HepG2 (cell line): Measurements from ENCODE around the gene LUC7L2. TPM values are rescaled to one million over a fixed set of nuclear protein-coding genes. Genes with fewer than 3 reads are reported as not detected.

ENCODE experiments used
- ATAC-seq: fragments of 200-7000 bp; cut with Tn5 transposase; 3 replicates; pipeline ENCODE4 v1.9.1; 2020; ENCODE audit warnings: mild to moderate bottlenecking, moderate library complexity
- BruUV-seq: library from RNA; stranded (reverse); fragments of 400-500 nt; replicated peaks from 2 replicates; lab custom pipeline; 2021; lab: Mats Ljungman, UMichigan
- CTCF ChIA-PET: fragments of 300-600 bp; formaldehyde crosslinking; extraction: SDS; loops from one replicate; lab custom pipeline; 2021; ENCODE audit warnings: low total read pairs, inconsistent platforms, low intra/inter-chr PET ratio; lab: Yijun Ruan, JAX
- POLR2A ChIA-PET: fragments of 350-600 bp; sonication (Branson Sonifier 250); formaldehyde crosslinking; loops from one replicate; lab custom pipeline; 2020; ENCODE audit warnings: antibody characterized with exemption, inconsistent platforms; lab: Yijun Ruan, JAX
- DNase-seq: peaks from one replicate; pipeline ENCODE4 v3.0.0-alpha.2; 2015; ENCODE audit warnings: low spot score
- FAIRE-seq: peaks from 3 replicates; lab custom pipeline; 2011; peaks lifted over from hg19 to GRCh38; lab: Jason Lieb, UNC
- H2AFZ ChIP-seq: one replicate; pipeline ENCODE4 v1.6.1; 2011; ENCODE audit warnings: low read length, inconsistent platforms
- H3K27ac ChIP-seq: fragments of 300-600 bp; 3 replicates; pipeline ENCODE4 v1.8.0; 2011; ENCODE audit warnings: mixed run types, mild to moderate bottlenecking, mixed read lengths, low read length, inconsistent platforms; ENCODE audit not compliant: insufficient read depth; ENCODE audit errors: extremely low read length
- H3K27me3 ChIP-seq, 2 experiments: fragments of 200-600 bp in 1 of 2; 2 replicates in 1 of 2; 3 replicates in 1 of 2; pipeline versions ENCODE4 v1.6.0 to v1.8.0; 2011; ENCODE audit warnings: low read length in 2 of 2, mild to moderate bottlenecking in 2 of 2, moderate library complexity in 2 of 2, inconsistent platforms in 1 of 2; ENCODE audit not compliant: insufficient read depth in 2 of 2, control insufficient read depth in 1 of 2
- H3K36me3 ChIP-seq, 2 experiments: fragments of 200-600 bp in 1 of 2; replicated peaks in 1 of 2; 2 replicates in 1 of 2; 3 replicates in 1 of 2; pipeline versions ENCODE4 v1.5.1 to v1.8.0; 2011; ENCODE audit warnings: low read length in 2 of 2, inconsistent platforms in 1 of 2; ENCODE audit not compliant: insufficient read depth in 2 of 2, control insufficient read depth in 1 of 2
- H3K4me1 ChIP-seq: 2 replicates; pipeline ENCODE4 v1.5.1; 2012; ENCODE audit warnings: low read length, inconsistent platforms; ENCODE audit not compliant: insufficient read depth
- H3K4me2 ChIP-seq: 2 replicates; pipeline ENCODE4 v1.6.0; 2011; ENCODE audit warnings: low read depth, low read length, inconsistent platforms
- H3K4me3 ChIP-seq, 3 experiments: fragments of 200-600 bp in 1 of 3; sonication (generic), shearing (Covaris generic) in 1 of 3; replicated peaks in 1 of 3; 2 replicates each; pipeline ENCODE4 v1.5.1; 2011 to 2016; ENCODE audit warnings: low read length in 3 of 3, inconsistent platforms in 2 of 3, low read depth in 2 of 3, mild to moderate bottlenecking in 2 of 3, control low read depth in 1 of 3, mixed read lengths in 1 of 3; ENCODE audit not compliant: insufficient read depth in 1 of 3
- H3K79me2 ChIP-seq: one replicate; pipeline ENCODE4 v1.6.1; 2011; ENCODE audit warnings: low read length, inconsistent platforms; ENCODE audit not compliant: insufficient read depth
- H3K9ac ChIP-seq: 2 replicates; pipeline ENCODE4 v1.6.0; 2011; ENCODE audit warnings: mild to moderate bottlenecking, low read depth, low read length, inconsistent platforms; ENCODE audit not compliant: insufficient read depth
- H3K9me3 ChIP-seq: 2 replicates; pipeline ENCODE4 v1.5.1; 2012; ENCODE audit warnings: mild to moderate bottlenecking, low read length
- H4K20me1 ChIP-seq: 2 replicates; pipeline ENCODE4 v1.6.0; 2011; ENCODE audit warnings: inconsistent platforms, mild to moderate bottlenecking, low read length, moderate library complexity; ENCODE audit not compliant: insufficient read depth
- GATA4 ChIP-seq: sonication (generic); IDR thresholded peaks from 2 replicates; pipeline ENCODE4 v1.6.1; 2016; ENCODE audit warnings: antibody characterized with exemption, low read depth, borderline replicate concordance
- NBN ChIP-seq: fragments of 450-650 bp; conservative IDR thresholded peaks from 2 replicates; pipeline ENCODE4 v1.6.1; 2017
- NFATC3 ChIP-seq: sonication (generic); formaldehyde crosslinking; IDR thresholded peaks from 2 replicates; pipeline ENCODE4 v1.5.1; 2020; ENCODE audit warnings: mild to moderate bottlenecking, missing genetic modification reagents
- RFX5 ChIP-seq: IDR thresholded peaks from 2 replicates; pipeline ENCODE4 v1.6.1; 2011; ENCODE audit warnings: low read depth, low read length, improper control_type of control experiment
- TGIF2 ChIP-seq: IDR thresholded peaks from 2 replicates; pipeline ENCODE4 v1.6.1; 2016; ENCODE audit warnings: control low read depth, missing compliant biosample characterization
- THAP9 ChIP-seq: sonication (generic); formaldehyde crosslinking; IDR thresholded peaks from 2 replicates; pipeline ENCODE4; 2020; ENCODE audit warnings: missing genetic modification reagents, mild to moderate bottlenecking, borderline replicate concordance
- ZBTB21 ChIP-seq: sonication (generic); formaldehyde crosslinking; IDR thresholded peaks from 2 replicates; pipeline ENCODE4 v1.4.0; 2020; ENCODE audit warnings: missing genetic modification reagents
- ZBTB38 ChIP-seq: sonication (generic); formaldehyde crosslinking; IDR thresholded peaks from 2 replicates; pipeline ENCODE4 v1.5.1; 2020; ENCODE audit warnings: mild to moderate bottlenecking, missing genetic modification reagents
- ZFY ChIP-seq: sonication (generic); formaldehyde crosslinking; IDR thresholded peaks from 2 replicates; pipeline ENCODE4 v1.4.0; 2020; ENCODE audit warnings: missing genetic modification reagents
- ZNF101 ChIP-seq: sonication (generic); formaldehyde crosslinking; IDR thresholded peaks from 2 replicates; pipeline ENCODE4 v1.4.0; 2020; ENCODE audit warnings: mild to moderate bottlenecking, low read depth, missing genetic modification reagents, borderline replicate concordance
- ZNF121 ChIP-seq: sonication (generic); formaldehyde crosslinking; IDR thresholded peaks from 2 replicates; pipeline ENCODE4 v1.5.0; 2020; ENCODE audit warnings: mild to moderate bottlenecking, missing genetic modification reagents
- ZNF441 ChIP-seq: sonication (generic); formaldehyde crosslinking; IDR thresholded peaks from 2 replicates; pipeline ENCODE4 v1.7.0; 2021; ENCODE audit warnings: missing genetic modification reagents, borderline replicate concordance
- ZNF644 ChIP-seq: IDR thresholded peaks from 2 replicates; pipeline ENCODE4 v1.6.1; 2016; ENCODE audit warnings: low read depth
- WGBS: methylation state at CpG from one replicate; pipeline ENCODE4 v1.1.6; 2017; ENCODE audit warnings: low lambda C conversion rate; 5-methylcytosine and 5-hydroxymethylcytosine counted together
- in situ Hi-C: cut with HindIII; loops from 2 replicates; pipeline ENCODE4 v1.10.0; 2017; ENCODE audit warnings: low pct_unique_long_range_greater_than_20kb; ENCODE audit not compliant: extremely low pct_ligation_motif_present
- intact Hi-C: fragments of 100-400 bp; cut with micrococcal nuclease; formaldehyde crosslinking; loops from one replicate; pipeline ENCODE4 v1.10.0; 2022; ENCODE audit not compliant: unreplicated experiment
- polyA plus RNA-seq, 8 experiments: library from polyadenylated mRNA; depleted of rRNA in 3 of 8; stranded (reverse) in 7 of 8; unstranded in 1 of 8; fragments of >200 nt; fragmentation: Illumina TruSeq in 4 of 8; extraction: Trizol in 4 of 8; gene quantifications; 2 replicates each; pipeline versions ENCODE4 v1.2.1 to v1.2.3, GENCODE V29; 2011 to 2016; ENCODE audit warnings: low read depth in 4 of 8, missing spikeins in 1 of 8, mixed read lengths in 1 of 8; ENCODE audit not compliant: insufficient read depth in 1 of 8
- total RNA-seq, 5 experiments: library from RNA; depleted of rRNA; stranded (reverse); fragments of >200 nt; fragmentation: Illumina TruSeq; extraction: Trizol; gene quantifications; 2 replicates each; pipeline ENCODE4 v1.2.3, GENCODE V29; 2016; ENCODE audit warnings: low read depth in 1 of 5
- TF ChIP-seq, protein P1 (sequence below): sonication (generic); formaldehyde crosslinking; IDR thresholded peaks from 2 replicates; pipeline ENCODE4 v1.8.0; 2022; ENCODE audit warnings: low read depth, missing genetic modification reagents

The LUC7L2 gene
- total and polyA plus RNA-seq, 2 of the 13 experiments (the other 11 are each of a cell fraction or from before 2014, with no cell fraction given) = 17.9 to 50.7 TPM

- TF ChIP-seq THAP9 (CRISPR knock-in tag) = no peak
- no peak for TF ChIP-seq NFATC3
- no peak for TF ChIP-seq ZBTB21
- no peak for TF ChIP-seq ZNF441 (CRISPR knock-in tag)
- no peak for TF ChIP-seq ZFY (CRISPR knock-in tag)
- TF ChIP-seq RFX5 = no peak
- TF ChIP-seq GATA4 = no peak
- TF ChIP-seq ZBTB38 (CRISPR knock-in tag) = no peak
- no peak for TF ChIP-seq ZNF644 (CRISPR knock-in tag)
- TF ChIP-seq, protein P1, sequence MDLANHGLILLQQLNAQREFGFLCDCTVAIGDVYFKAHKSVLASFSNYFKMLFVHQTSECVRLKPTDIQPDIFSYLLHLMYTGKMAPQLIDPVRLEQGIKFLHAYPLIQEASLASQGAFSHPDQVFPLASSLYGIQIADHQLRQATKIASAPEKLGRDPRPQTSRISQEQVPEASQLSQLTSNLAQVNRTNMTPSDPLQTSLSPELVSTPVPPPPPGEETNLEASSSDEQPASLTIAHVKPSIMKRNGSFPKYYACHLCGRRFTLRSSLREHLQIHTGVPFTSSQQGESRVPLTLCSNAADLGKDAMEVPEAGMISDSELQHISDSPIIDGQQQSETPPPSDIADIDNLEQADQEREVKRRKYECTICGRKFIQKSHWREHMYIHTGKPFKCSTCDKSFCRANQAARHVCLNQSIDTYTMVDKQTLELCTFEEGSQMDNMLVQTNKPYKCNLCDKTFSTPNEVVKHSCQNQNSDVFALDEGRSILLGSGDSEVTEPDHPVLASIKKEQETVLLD (CRISPR knock-in tag) = no peak
Observed at GRCh38 chr7:139382439-139382838, 22.7 kb downstream of the LUC7L2 start (continued).

- DNase-seq = no peak
- no peak for ATAC-seq
- Histone ChIP-seq H3K9me3 (no peaks in the 10 kb centered on the region), H3K4me3 (no peak overlapping the region), H3K27me3 (no peaks in the 10 kb centered on the region), H3K4me2 (no peak overlapping the region), H3K9ac (no peak overlapping the region), H3K4me1 (no peaks in the 10 kb centered on the region), H3K79me2 (peaks cover 26% of the 10 kb centered on the region), H4K20me1 (peaks cover 9% of the 10 kb centered on the region), H2AFZ (no peak overlapping the region), H3K36me3 (peaks cover 4 to 48% of the 10 kb centered on the region in 2 experiments), H3K27ac (no peak overlapping the region)
- in situ Hi-C loops = no loop called here
- no peak for TF ChIP-seq ZNF101
- TF ChIP-seq NBN = no peak
- TF ChIP-seq TGIF2 = no peak
- TF ChIP-seq ZNF121 (CRISPR knock-in tag) = peak; percentile 83
- 96% methylated on average over 3 of the region's 3 CpGs for WGBS
- ChIA-PET CTCF (no interaction called here), POLR2A (no interaction called here)
- FAIRE-seq = no peak
- BruUV-seq = TSS peak; percentile 15
- intact Hi-C loops = no loop called here
Observed at GRCh38 chr7:139384611-139385010, 24.9 kb downstream of the LUC7L2 start.
